MM.1S (cell line): Measurements from ENCODE around the gene MRAS.

Experiments used
- EZH2phosphoT487 ChIP-seq: fragments of 300-600 bp; sonication (generic); IDR thresholded peaks from 2 replicates; pipeline ENCODE4 v1.6.1; 2018; ENCODE audit warnings: antibody characterized with exemption, low read length
- TF ChIP-seq, protein P1 (sequence below): fragments of 300-600 bp; sonication (generic); IDR thresholded peaks from 2 replicates; pipeline ENCODE4 v1.5.1; 2016; ENCODE audit warnings: antibody characterized with exemption, low read length, mixed read lengths

- TF ChIP-seq, protein P1, sequence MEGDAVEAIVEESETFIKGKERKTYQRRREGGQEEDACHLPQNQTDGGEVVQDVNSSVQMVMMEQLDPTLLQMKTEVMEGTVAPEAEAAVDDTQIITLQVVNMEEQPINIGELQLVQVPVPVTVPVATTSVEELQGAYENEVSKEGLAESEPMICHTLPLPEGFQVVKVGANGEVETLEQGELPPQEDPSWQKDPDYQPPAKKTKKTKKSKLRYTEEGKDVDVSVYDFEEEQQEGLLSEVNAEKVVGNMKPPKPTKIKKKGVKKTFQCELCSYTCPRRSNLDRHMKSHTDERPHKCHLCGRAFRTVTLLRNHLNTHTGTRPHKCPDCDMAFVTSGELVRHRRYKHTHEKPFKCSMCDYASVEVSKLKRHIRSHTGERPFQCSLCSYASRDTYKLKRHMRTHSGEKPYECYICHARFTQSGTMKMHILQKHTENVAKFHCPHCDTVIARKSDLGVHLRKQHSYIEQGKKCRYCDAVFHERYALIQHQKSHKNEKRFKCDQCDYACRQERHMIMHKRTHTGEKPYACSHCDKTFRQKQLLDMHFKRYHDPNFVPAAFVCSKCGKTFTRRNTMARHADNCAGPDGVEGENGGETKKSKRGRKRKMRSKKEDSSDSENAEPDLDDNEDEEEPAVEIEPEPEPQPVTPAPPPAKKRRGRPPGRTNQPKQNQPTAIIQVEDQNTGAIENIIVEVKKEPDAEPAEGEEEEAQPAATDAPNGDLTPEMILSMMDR: no peak
- TF ChIP-seq EZH2phosphoT487: no peak
These were observed 103.3 kb downstream of the MRAS start for GRCh38 chr3:138451595-138452162.
